ENCODE results near the gene ZNF697.

- TF ChIP-seq POLR2AphosphoS5 (IDR thresholded peaks at IDR 0.05) (no peak), CTCF (IDR thresholded peaks at IDR 0.05) (no peak)
These were observed 9.0 kb downstream of the ZNF697 start for GRCh38 chr1:119639109-119639508.
